Liver (tissue), 9 donors: ENCODE measurements around the gene MTMR10. TPM values are rescaled to one million over a fixed set of nuclear protein-coding genes. Genes with fewer than 3 reads are reported as not detected.

Experiments used
- DNase-seq: peaks from one replicate; pipeline ENCODE4 v3.0.0-alpha.2; 2017; ENCODE audit warnings: low spot score
- H3K27ac ChIP-seq, 2 donors: one replicate each; pipeline ENCODE4 v1.7.0; 2013; ENCODE audit warnings: inconsistent platforms in 2 of 2, low read length in 2 of 2, control low read depth in 1 of 2, low read depth in 1 of 2, mild to moderate bottlenecking in 1 of 2
- H3K27me3 ChIP-seq, 4 donors: one replicate each; pipeline versions ENCODE4 v1.6.1 to v1.7.0; 2013; ENCODE audit warnings: low read length in 3 of 4, inconsistent platforms in 1 of 4, mild to moderate bottlenecking in 1 of 4, moderate library complexity in 1 of 4; ENCODE audit not compliant: control insufficient read depth in 4 of 4, insufficient read depth in 4 of 4
- H3K36me3 ChIP-seq, 4 donors: one replicate each; pipeline versions ENCODE4 v1.6.1 to v1.7.0; 2013; ENCODE audit warnings: low read length in 3 of 4, mild to moderate bottlenecking in 3 of 4, low read depth in 1 of 4, moderate library complexity in 1 of 4; ENCODE audit not compliant: control insufficient read depth in 4 of 4, insufficient read depth in 3 of 4
- H3K4me1 ChIP-seq, 4 donors: one replicate each; pipeline versions ENCODE4 v1.6.1 to v1.7.0; 2013; ENCODE audit warnings: low read length in 3 of 4, mild to moderate bottlenecking in 3 of 4, moderate library complexity in 1 of 4; ENCODE audit not compliant: control insufficient read depth in 4 of 4, insufficient read depth in 4 of 4
- H3K4me3 ChIP-seq, 3 donors: one replicate each; pipeline versions ENCODE4 v1.6.1 to v1.7.0; 2013; ENCODE audit warnings: low read length in 3 of 3, control low read depth in 1 of 3, low read depth in 1 of 3, mild to moderate bottlenecking in 1 of 3
- H3K9ac ChIP-seq, 2 donors: one replicate each; pipeline ENCODE4 v1.7.0; 2013; ENCODE audit warnings: low read length in 2 of 2, mild to moderate bottlenecking in 2 of 2, moderate library complexity in 2 of 2, control low read depth in 1 of 2, low read depth in 1 of 2
- H3K9me3 ChIP-seq, 4 donors: one replicate each; pipeline versions ENCODE4 v1.6.1 to v1.7.0; 2013; ENCODE audit warnings: low read length in 3 of 4; ENCODE audit not compliant: control insufficient read depth in 4 of 4
- ATF3 ChIP-seq: IDR thresholded peaks from 2 replicates; pipeline ENCODE4 v1.6.1; 2016; ENCODE audit warnings: antibody characterized with exemption
- CTCF ChIP-seq: fragments of 150-350 bp; IDR thresholded peaks from 2 replicates; pipeline ENCODE4 v1.5.1; 2017; ENCODE audit warnings: improper control_type of control experiment, low read depth, low read length; ENCODE audit not compliant: missing input control
- EGR1 ChIP-seq, 2 donors: IDR thresholded peaks; 2 replicates each; pipeline ENCODE4 v1.6.1; 2016 to 2018; ENCODE audit warnings: antibody characterized with exemption in 2 of 2, low read depth in 2 of 2
- FOXA1 ChIP-seq: IDR thresholded peaks from 2 replicates; pipeline ENCODE4 v1.6.1; 2016; ENCODE audit warnings: antibody characterized with exemption
- FOXA2 ChIP-seq: IDR thresholded peaks from 2 replicates; pipeline ENCODE4 v1.6.1; 2016; ENCODE audit warnings: antibody characterized with exemption
- GABPA ChIP-seq, 2 donors: IDR thresholded peaks in 1 of 2; conservative IDR thresholded peaks in 1 of 2; 2 replicates each; pipeline ENCODE4 v1.6.1; 2016; ENCODE audit warnings: antibody characterized with exemption in 2 of 2, mild to moderate bottlenecking in 1 of 2, moderate library complexity in 1 of 2
- HNF4A ChIP-seq, 2 donors: conservative IDR thresholded peaks; 2 replicates each; pipeline ENCODE4 v1.6.1; 2016; ENCODE audit warnings: antibody characterized with exemption in 2 of 2, mild to moderate bottlenecking in 2 of 2
- HNF4G ChIP-seq: IDR thresholded peaks from 2 replicates; pipeline ENCODE4 v1.6.1; 2016; ENCODE audit warnings: antibody characterized with exemption
- JUND ChIP-seq, 2 donors: IDR thresholded peaks; 2 replicates each; pipeline ENCODE4 v1.6.1; 2016; ENCODE audit warnings: antibody characterized with exemption in 2 of 2
- MAX ChIP-seq: IDR thresholded peaks from 2 replicates; pipeline ENCODE4 v1.6.1; 2016; ENCODE audit warnings: antibody characterized with exemption
- RAD21 ChIP-seq, 2 donors: IDR thresholded peaks; 2 replicates each; pipeline ENCODE4 v1.6.1; 2016; ENCODE audit warnings: antibody characterized with exemption in 2 of 2, mild to moderate bottlenecking in 2 of 2
- RXRA ChIP-seq, 2 donors: IDR thresholded peaks; 2 replicates each; pipeline ENCODE4 v1.6.1; 2017 to 2018; ENCODE audit warnings: antibody characterized with exemption in 2 of 2, mild to moderate bottlenecking in 1 of 2
- SP1 ChIP-seq: IDR thresholded peaks from 2 replicates; pipeline ENCODE4 v1.6.1; 2018; ENCODE audit warnings: antibody characterized with exemption, mild to moderate bottlenecking
- TAF1 ChIP-seq: conservative IDR thresholded peaks from 2 replicates; pipeline ENCODE4 v1.6.1; 2016; ENCODE audit warnings: antibody characterized with exemption, mild to moderate bottlenecking
- YY1 ChIP-seq: IDR thresholded peaks from 2 replicates; pipeline ENCODE4 v1.6.1; 2016; ENCODE audit warnings: antibody characterized with exemption, mild to moderate bottlenecking
- ZBTB33 ChIP-seq: IDR thresholded peaks from 2 replicates; pipeline ENCODE4 v1.6.1; 2016; ENCODE audit warnings: antibody characterized with exemption
- WGBS: extraction: QIAGEN DNeasy Blood & Tissue Kit; methylation state at CpG from one replicate; pipeline ENCODE4 v1.1.7; 2013; 5-methylcytosine and 5-hydroxymethylcytosine counted together
- polyA plus RNA-seq, 2 donors: library from polyadenylated mRNA; stranded (reverse) in 1 of 2; unstranded in 1 of 2; fragments of 200-250 nt in 1 of 2; fragments of >200 nt in 1 of 2; fragmentation: Nextera tagmentation in 1 of 2; extraction: Ambion mirVana in 1 of 2; gene quantifications; one replicate each; pipeline versions ENCODE4 v1.2.1 to v1.2.3, GENCODE V29; 2013 to 2015
- total RNA-seq, 2 donors: library from RNA; depleted of rRNA; stranded (reverse); fragments of >200 nt; gene quantifications; one replicate each; pipeline ENCODE4 v1.2.3, GENCODE V29; 2014
- donor health status: healthy.
- donor health status: healthy.
- donor health status: healthy.
- donor health status: healthy.
- donor health status: healthy.

The MTMR10 gene
- total and polyA plus RNA-seq, 4 donors, result 8.7 to 31.3 (median 13.6) TPM

- 77% methylated on average over 2 of the region's 2 CpGs for WGBS
- Histone ChIP-seq H3K27me3 (no peaks in the 10 kb centered on the region), H3K4me3 (no peak overlapping the region), H3K4me1 (no peaks in the 10 kb centered on the region), H3K36me3 (no peaks in the 10 kb centered on the region), H3K27ac (no peak overlapping the region), H3K9me3 (no peaks in the 10 kb centered on the region), H3K9ac (no peak overlapping the region)
- TF ChIP-seq JUND (IDR thresholded peaks at IDR 0.05) (no peak), EGR1 (IDR thresholded peaks at IDR 0.05; ENCODE audit: low read depth in 2 of 2) (no peak), SP1 (no peak), RXRA (IDR thresholded peaks at IDR 0.05) (no peak), YY1 (no peak), FOXA2 (no peak), TAF1 (no peak), FOXA1 (no peak), HNF4G (no peak), ZBTB33 (no peak), ATF3 (no peak), CTCF (no peak), MAX (no peak), GABPA (IDR thresholded peaks at IDR 0.05 in 1 of 2, conservative IDR thresholded peaks at IDR 0.05 in 1 of 2) (no peak)
- no peak for DNase-seq
These were observed 14.2 kb upstream of the MTMR10 start for GRCh38 chr15:31005660-31006059.

GRCh38 chr15:31004220-31004733, 12.8 kb upstream of the MTMR10 start:
- Histone ChIP-seq H3K4me1 (no peaks in the 10 kb centered on the region), H3K4me3 (no peak overlapping the region), H3K9ac (no peak overlapping the region), H3K36me3 (no peaks in the 10 kb centered on the region), H3K27ac (no peak overlapping the region), H3K27me3 (no peaks in the 10 kb centered on the region), H3K9me3 (no peaks in the 10 kb centered on the region)
- WGBS, result 59% methylated on average over 5 of the region's 5 CpGs
- TF ChIP-seq GABPA (IDR thresholded peaks at IDR 0.05 in 1 of 2, conservative IDR thresholded peaks at IDR 0.05 in 1 of 2), result no peak
- TF ChIP-seq RXRA (IDR thresholded peaks at IDR 0.05), result no peak
- TF ChIP-seq FOXA2, result no peak
- no peak for TF ChIP-seq SP1
- TF ChIP-seq RAD21 (IDR thresholded peaks at IDR 0.05), result no peak
- TF ChIP-seq YY1, result no peak
- TF ChIP-seq JUND (IDR thresholded peaks at IDR 0.05), result no peak
- no peak for TF ChIP-seq HNF4A (conservative IDR thresholded peaks at IDR 0.05)
- DNase-seq, result no peak
